ENCODE data around the gene IRF8. TPM values are rescaled to one million over a fixed set of nuclear protein-coding genes. Genes with fewer than 3 reads are reported as not detected.
A peak's percentile ranks its signal among the peaks of the same experiment; 100 is the strongest.

IRF8 gene
- total and polyA plus RNA-seq, 2 donors (not counting 1 experiment from before 2014, with no cell fraction given), result 0.14 TPM; not detected in 1

DNA sequence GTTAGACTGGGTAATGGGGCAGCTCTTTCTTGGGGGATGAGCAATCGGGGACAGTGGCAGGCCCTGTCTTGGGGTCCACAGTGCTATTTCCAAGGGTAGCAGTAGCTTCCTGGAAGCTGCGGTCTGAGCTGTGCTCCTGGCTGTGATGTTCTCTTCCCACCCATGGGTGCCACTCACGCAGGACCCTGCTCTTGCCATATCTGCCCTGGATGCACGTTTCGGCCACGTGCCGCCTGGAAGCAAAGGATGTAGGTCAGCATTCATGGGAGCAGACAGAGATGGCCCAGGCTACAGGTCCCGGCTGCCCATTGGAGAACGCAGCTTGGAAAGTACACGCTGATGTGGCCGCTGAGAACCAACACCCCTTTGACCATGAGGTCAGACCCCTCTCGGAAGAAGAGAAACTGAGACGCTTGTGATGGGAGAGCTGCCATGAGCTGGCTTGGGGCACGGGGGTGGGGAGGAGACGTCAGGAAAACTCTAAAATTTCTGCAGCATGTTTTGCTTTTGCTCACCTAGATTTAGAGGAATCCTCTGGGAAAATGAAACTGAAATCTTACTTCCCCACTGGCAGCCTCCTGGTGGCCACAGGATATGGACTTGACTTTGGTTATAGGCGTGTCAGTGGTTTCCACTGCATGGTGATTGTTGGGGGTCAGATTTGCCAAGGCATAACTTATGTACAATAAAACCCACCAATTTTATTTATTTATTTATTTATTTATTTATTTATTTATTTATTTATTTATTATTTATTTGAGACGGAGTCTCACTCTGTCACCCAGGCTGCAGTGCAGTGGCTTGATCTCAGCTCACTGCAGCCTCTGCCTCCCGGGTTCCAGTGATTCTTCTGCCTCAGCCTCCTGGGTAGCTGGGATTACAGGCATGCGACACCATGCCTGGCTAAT is 36.2 kb upstream of the IRF8 start:
- H2AFZ ChIP-seq (ENCODE audit: low read length), result no peak overlapping the region
- no peaks in the 10 kb centered on the region for H3K4me1 ChIP-seq (ENCODE audit: control insufficient read depth, extremely low read depth, insufficient read depth, low read length)
- H3K36me3 ChIP-seq (ENCODE audit: control insufficient read depth, insufficient read depth, low read length), result no peaks in the 10 kb centered on the region
- DNase-seq (ENCODE audit: low read depth in 2 of 2), result no peak
- no peaks in the 10 kb centered on the region for H3K79me2 ChIP-seq (ENCODE audit: control insufficient read depth, insufficient read depth, low read length)
- no peaks in the 10 kb centered on the region for H4K20me1 ChIP-seq (ENCODE audit: control insufficient read depth, extremely low read depth, insufficient read depth, low read length)
- H3K4me2 ChIP-seq (ENCODE audit: extremely low read depth, insufficient read depth, low read length), result no peak overlapping the region
- no peaks in the 10 kb centered on the region for H3K9me3 ChIP-seq (ENCODE audit: control insufficient read depth, insufficient read depth, low read depth, low read length)
- H3K27ac ChIP-seq (ENCODE audit: insufficient read depth, low read length), result no peak overlapping the region
- H3K27me3 ChIP-seq (ENCODE audit: control insufficient read depth, insufficient read depth, low read length), result peaks cover 8% of the 10 kb centered on the region
- no peak overlapping the region for H3K4me3 ChIP-seq (replicated peaks in 1 of 4; ENCODE audit: control extremely low read depth in 1 of 4, insufficient read depth in 1 of 4, low read depth in 3 of 4, low read length in 4 of 4)
- H3K9ac ChIP-seq (ENCODE audit: insufficient read depth, low read length), result no peak overlapping the region
- no peak for TF ChIP-seq EZH2 (IDR thresholded peaks at IDR 0.05; ENCODE audit: low read length, missing control alignments)
- TF ChIP-seq CTCF (conservative IDR thresholded peaks at IDR 0.05 in 1 of 2, IDR thresholded peaks at IDR 0.05 in 1 of 2; ENCODE audit: low read depth in 1 of 2, low read length in 2 of 2), result no peak

- H3K4me2 ChIP-seq (ENCODE audit: extremely low read depth, insufficient read depth, low read length), result no peak overlapping the region
- TF ChIP-seq EZH2 (IDR thresholded peaks at IDR 0.05; ENCODE audit: low read length, missing control alignments), result no peak
- TF ChIP-seq CTCF (conservative IDR thresholded peaks at IDR 0.05 in 1 of 2, IDR thresholded peaks at IDR 0.05 in 1 of 2; ENCODE audit: low read depth in 1 of 2, low read length in 2 of 2), result no peak
Measured at GRCh38 chr16:85863384-85863774, 35.6 kb upstream of the IRF8 start.

GRCh38 chr16:85864965-85865364 is 34.0 kb upstream of the IRF8 start:
- Histone ChIP-seq H4K20me1 (ENCODE audit: control insufficient read depth, extremely low read depth, insufficient read depth, low read length) (no peaks in the 10 kb centered on the region), H3K9ac (ENCODE audit: insufficient read depth, low read length) (no peak overlapping the region), H3K4me2 (ENCODE audit: extremely low read depth, insufficient read depth, low read length) (no peak overlapping the region), H3K4me1 (ENCODE audit: control insufficient read depth, extremely low read depth, insufficient read depth, low read length) (no peaks in the 10 kb centered on the region), H3K27ac (ENCODE audit: insufficient read depth, low read length) (no peak overlapping the region), H3K4me3 (replicated peaks in 1 of 4; ENCODE audit: control extremely low read depth in 1 of 4, insufficient read depth in 1 of 4, low read depth in 3 of 4, low read length in 4 of 4) (no peak overlapping the region), H3K9me3 (ENCODE audit: control insufficient read depth, insufficient read depth, low read depth, low read length) (no peaks in the 10 kb centered on the region), H2AFZ (ENCODE audit: low read length) (no peak overlapping the region), H3K79me2 (ENCODE audit: control insufficient read depth, insufficient read depth, low read length) (no peaks in the 10 kb centered on the region), H3K36me3 (ENCODE audit: control insufficient read depth, insufficient read depth, low read length) (no peaks in the 10 kb centered on the region), H3K27me3 (ENCODE audit: control insufficient read depth, insufficient read depth, low read length) (peaks cover 14% of the 10 kb centered on the region)
- TF ChIP-seq EZH2 (IDR thresholded peaks at IDR 0.05; ENCODE audit: low read length, missing control alignments), result no peak
- no peak for TF ChIP-seq CTCF (conservative IDR thresholded peaks at IDR 0.05 in 1 of 2, IDR thresholded peaks at IDR 0.05 in 1 of 2; ENCODE audit: low read depth in 1 of 2, low read length in 2 of 2)
- no peak for DNase-seq (ENCODE audit: low read depth in 2 of 2)

More at GRCh38 chr16:85863384-85863774, 35.6 kb upstream of the IRF8 start:
- H3K27me3 ChIP-seq (ENCODE audit: control insufficient read depth, insufficient read depth, low read length), result peaks cover 10% of the 10 kb centered on the region
- no peak overlapping the region for H3K4me3 ChIP-seq (replicated peaks in 1 of 4; ENCODE audit: control extremely low read depth in 1 of 4, insufficient read depth in 1 of 4, low read depth in 3 of 4, low read length in 4 of 4)
- H3K36me3 ChIP-seq (ENCODE audit: control insufficient read depth, insufficient read depth, low read length), result no peaks in the 10 kb centered on the region
- no peaks in the 10 kb centered on the region for H4K20me1 ChIP-seq (ENCODE audit: control insufficient read depth, extremely low read depth, insufficient read depth, low read length)
- H3K9ac ChIP-seq (ENCODE audit: insufficient read depth, low read length), result no peak overlapping the region
- peak in 1 of 2 donors; percentile 41 for DNase-seq (ENCODE audit: low read depth in 2 of 2)
- H3K79me2 ChIP-seq (ENCODE audit: control insufficient read depth, insufficient read depth, low read length), result no peaks in the 10 kb centered on the region
- H2AFZ ChIP-seq (ENCODE audit: low read length), result no peak overlapping the region
- H3K4me1 ChIP-seq (ENCODE audit: control insufficient read depth, extremely low read depth, insufficient read depth, low read length), result no peaks in the 10 kb centered on the region
- no peaks in the 10 kb centered on the region for H3K9me3 ChIP-seq (ENCODE audit: control insufficient read depth, insufficient read depth, low read depth, low read length)
- H3K27ac ChIP-seq (ENCODE audit: insufficient read depth, low read length), result no peak overlapping the region
